GM21360 (cell line): ENCODE data around the gene ADRM1.

ENCODE experiments used
- ATAC-seq: cut with Tn5 transposase; IDR thresholded peaks from one replicate; pipeline ENCODE4 v1.9.1; 2021; ENCODE audit warnings: mild to moderate bottlenecking, moderate library complexity; ENCODE audit not compliant: unreplicated experiment

ADRM1 gene

GRCh38 chr20:62309198-62309944, 6.6 kb downstream of the ADRM1 start:
- ATAC-seq: no peak

- ATAC-seq: no peak
These were observed 7.4 kb downstream of the ADRM1 start for GRCh38 chr20:62309947-62310756.

GRCh38 chr20:62310757-62311121, 7.9 kb downstream of the ADRM1 start:
- ATAC-seq: no peak

GRCh38 chr20:62311150-62311549, 8.4 kb downstream of the ADRM1 start:
- ATAC-seq: no peak

- no peak for ATAC-seq
These were observed 9.2 kb downstream of the ADRM1 start for GRCh38 chr20:62311832-62312661.

GRCh38 chr20:62312662-62312977, 9.8 kb downstream of the ADRM1 start:
- ATAC-seq: no peak

GRCh38 chr20:62313021-62313420, 10.2 kb downstream of the ADRM1 start:
- no peak for ATAC-seq

- ATAC-seq: no peak
These were observed 10.9 kb downstream of the ADRM1 start for GRCh38 chr20:62313460-62314338.

GRCh38 chr20:62314339-62314638, 11.5 kb downstream of the ADRM1 start:
- ATAC-seq: no peak

GRCh38 chr20:62314711-62315302, 12.0 kb downstream of the ADRM1 start:
- ATAC-seq: no peak

GRCh38 chr20:62315773-62316172, 13.0 kb downstream of the ADRM1 start:
- ATAC-seq: no peak

- no peak for ATAC-seq
These were observed 13.8 kb downstream of the ADRM1 start for GRCh38 chr20:62316331-62317166.

- ATAC-seq: no peak
These were observed 14.4 kb downstream of the ADRM1 start for GRCh38 chr20:62317167-62317655.

GRCh38 chr20:62318400-62319345, 15.9 kb downstream of the ADRM1 start:
- ATAC-seq: no peak

- ATAC-seq: no peak
These were observed 16.6 kb downstream of the ADRM1 start for GRCh38 chr20:62319346-62319909.

GRCh38 chr20:62320581-62321354, 18.0 kb downstream of the ADRM1 start:
- no peak for ATAC-seq

GRCh38 chr20:62321521-62321948, 18.7 kb downstream of the ADRM1 start:
- ATAC-seq: no peak
